ENCODE measurements around the gene KRTAP9-6. TPM values are rescaled to one million over a fixed set of nuclear protein-coding genes. Genes with fewer than 3 reads are reported as not detected.

KRTAP9-6 gene
- total RNA-seq, 4 donors from 2014 or later = not detected

DNA sequence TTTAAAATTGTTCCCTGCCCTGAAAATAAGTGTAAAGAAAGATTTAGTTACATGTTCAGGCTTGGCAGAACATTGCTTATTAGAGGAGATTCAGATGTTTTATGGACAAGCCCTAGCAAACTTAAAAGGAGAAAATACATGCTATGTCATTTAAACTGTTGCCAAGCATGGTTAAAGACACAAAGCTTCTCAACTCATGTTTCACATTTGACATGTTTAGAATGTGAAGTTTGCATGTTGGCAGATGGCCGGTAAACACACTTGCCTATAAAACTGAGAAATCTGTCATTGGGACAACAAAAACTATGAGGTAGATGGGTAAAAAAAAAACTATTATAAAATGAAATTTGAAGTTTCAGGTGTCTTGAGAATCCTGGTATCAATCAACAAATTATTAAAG lies 31.7 kb downstream of the KRTAP9-6 start:
- no peaks in the 10 kb centered on the region for H3K4me1 ChIP-seq
- H3K27ac ChIP-seq = no peak overlapping the region
- 87 to 90% methylated on average over 1 of the region's 1 CpG for WGBS, 2 donors
- no peak for DNase-seq
- H3K27me3 ChIP-seq = no peaks in the 10 kb centered on the region
- no peak for TF ChIP-seq POLR2A (IDR thresholded peaks at IDR 0.05)
- TF ChIP-seq, protein P1, sequence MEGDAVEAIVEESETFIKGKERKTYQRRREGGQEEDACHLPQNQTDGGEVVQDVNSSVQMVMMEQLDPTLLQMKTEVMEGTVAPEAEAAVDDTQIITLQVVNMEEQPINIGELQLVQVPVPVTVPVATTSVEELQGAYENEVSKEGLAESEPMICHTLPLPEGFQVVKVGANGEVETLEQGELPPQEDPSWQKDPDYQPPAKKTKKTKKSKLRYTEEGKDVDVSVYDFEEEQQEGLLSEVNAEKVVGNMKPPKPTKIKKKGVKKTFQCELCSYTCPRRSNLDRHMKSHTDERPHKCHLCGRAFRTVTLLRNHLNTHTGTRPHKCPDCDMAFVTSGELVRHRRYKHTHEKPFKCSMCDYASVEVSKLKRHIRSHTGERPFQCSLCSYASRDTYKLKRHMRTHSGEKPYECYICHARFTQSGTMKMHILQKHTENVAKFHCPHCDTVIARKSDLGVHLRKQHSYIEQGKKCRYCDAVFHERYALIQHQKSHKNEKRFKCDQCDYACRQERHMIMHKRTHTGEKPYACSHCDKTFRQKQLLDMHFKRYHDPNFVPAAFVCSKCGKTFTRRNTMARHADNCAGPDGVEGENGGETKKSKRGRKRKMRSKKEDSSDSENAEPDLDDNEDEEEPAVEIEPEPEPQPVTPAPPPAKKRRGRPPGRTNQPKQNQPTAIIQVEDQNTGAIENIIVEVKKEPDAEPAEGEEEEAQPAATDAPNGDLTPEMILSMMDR (IDR thresholded peaks at IDR 0.05) = no peak
- no peaks in the 10 kb centered on the region for H3K9me3 ChIP-seq
- intact Hi-C loops (cut with DNase I) = no loop called here
- no peak overlapping the region for H3K4me3 ChIP-seq (replicated peaks in 1 of 3)
- H3K36me3 ChIP-seq = no peaks in the 10 kb centered on the region

DNA sequence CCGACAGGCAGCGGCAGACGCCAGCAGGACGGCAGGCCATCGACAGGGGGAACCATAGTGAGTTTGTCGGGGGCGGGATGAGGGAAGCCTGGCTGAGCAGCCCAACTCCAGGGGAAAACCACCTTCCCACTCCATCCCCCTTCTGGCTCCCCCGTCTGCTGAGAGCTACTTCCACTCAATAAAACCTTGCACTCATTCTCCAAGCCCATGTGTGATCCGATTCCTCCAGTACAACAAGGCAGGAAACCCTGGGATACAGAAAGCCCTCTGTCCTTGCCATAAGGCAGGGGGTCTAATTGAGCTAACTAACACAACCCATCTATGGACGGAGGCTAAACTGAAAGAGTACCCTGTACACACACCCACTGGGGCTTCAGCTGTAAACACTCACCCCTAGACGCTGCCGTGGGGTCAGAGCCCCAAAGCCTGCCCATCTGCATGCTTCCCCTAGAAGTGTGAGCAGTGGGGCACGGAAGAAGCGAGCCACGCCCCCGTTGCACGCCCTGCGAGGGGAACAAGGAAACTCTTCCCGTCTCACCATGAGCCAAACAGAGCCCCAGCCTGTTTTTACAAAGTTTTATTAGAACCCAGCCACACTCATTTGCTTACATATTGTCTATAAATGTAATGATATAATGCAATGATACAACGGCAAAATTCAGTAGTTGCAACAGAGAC lies 33.4 kb downstream of the KRTAP9-6 start:
- Histone ChIP-seq H3K27ac (no peak overlapping the region), H3K4me3 (replicated peaks in 1 of 3) (no peak overlapping the region), H3K36me3 (no peaks in the 10 kb centered on the region), H3K27me3 (no peaks in the 10 kb centered on the region), H3K9me3 (no peaks in the 10 kb centered on the region), H3K4me1 (no peaks in the 10 kb centered on the region)
- intact Hi-C loops (cut with DNase I) = no loop called here
- no peak for DNase-seq
- WGBS, 2 donors = 90% methylated on average over 20 of the region's 20 CpGs
- TF ChIP-seq POLR2A (IDR thresholded peaks at IDR 0.05) = no peak
- TF ChIP-seq, protein P1 (IDR thresholded peaks at IDR 0.05) = no peak

DNA sequence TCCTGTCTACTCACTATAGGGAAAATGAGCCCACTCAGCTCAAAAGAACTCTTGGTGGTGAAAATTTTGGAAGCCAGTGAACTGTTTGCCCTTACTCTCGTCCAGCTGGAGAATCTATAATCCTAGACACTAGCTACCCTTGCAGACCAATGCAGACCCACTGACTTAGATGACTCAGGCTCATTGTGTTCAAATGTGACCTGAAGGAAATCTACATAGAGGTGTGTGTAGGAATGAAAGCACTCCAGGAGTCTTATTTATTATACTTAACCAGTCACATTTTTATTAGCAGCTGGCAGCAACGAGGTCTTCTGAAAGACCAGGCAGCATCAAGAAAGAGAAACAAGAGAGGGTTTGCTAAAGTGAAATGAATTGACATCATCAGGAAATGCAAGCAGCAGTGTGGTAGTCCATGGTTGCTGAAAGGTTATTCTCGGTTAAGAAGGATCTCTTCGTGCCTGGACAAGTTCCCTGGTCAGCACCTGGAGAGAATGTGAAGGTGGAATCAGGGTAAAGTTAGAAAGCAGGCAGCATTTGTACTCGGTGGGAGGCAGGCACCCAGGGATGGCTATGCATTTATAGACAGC lies 36.1 kb downstream of the KRTAP9-6 start:
- intact Hi-C loops (cut with DNase I) = no loop called here
- DNase-seq = no peak

DNA sequence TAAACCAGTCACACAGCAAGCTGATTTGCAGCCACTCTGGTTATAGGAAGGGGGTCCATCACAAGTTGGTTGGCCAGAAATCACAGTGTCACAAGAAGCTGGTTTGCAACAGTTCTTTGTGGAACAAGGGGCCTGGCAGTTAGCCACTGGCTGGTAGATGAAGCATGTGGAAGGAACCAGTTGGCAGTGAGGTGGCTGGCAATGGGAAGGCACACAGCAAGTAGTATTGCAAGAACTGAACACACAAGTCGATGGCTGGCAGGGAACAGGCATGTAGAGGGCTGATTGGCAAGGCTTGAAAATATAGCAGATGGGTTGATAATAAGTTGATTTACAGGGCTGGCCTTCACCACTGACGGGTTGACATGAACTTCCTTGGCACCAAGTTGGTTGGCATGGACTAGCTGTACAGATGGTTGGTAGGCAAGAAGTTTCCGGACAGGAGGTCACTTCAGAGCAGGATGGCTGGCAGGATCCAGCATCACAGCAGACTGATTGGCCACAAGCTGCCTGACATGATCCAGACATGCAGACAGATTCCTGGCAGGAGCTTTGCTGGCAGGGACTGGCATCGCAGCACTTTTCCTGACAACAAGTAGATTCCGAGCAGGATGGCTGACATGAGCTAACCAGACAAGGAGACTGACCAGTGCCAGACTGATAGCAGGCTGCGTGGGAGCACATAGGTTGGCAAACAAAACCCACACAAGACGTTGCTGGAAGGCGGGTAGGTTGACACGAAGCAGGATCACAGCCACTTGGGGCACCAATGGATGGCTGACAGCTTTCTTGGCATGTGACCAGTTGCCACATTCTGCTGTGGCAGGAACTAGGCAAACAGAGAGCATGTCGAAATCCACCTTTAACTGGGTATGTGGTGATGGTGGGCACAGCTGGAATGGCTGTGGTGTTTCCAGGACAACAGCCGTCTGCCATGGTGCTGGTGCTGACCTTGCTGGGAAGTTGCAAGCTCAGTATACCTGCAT lies 37.0 kb downstream of the KRTAP9-6 start, which contains the start of gene KRTAP29-1:
KRTAP29-1 (minus strand) TSS at position 936 of the 986 bp plus-strand sequence; CDS start at position 936, 0 bp downstream.
- DNase-seq = no peak
- H3K9me3 ChIP-seq = no peaks in the 10 kb centered on the region
- intact Hi-C loops (cut with DNase I) = no loop called here
- H3K27me3 ChIP-seq = no peaks in the 10 kb centered on the region
- H3K36me3 ChIP-seq = no peaks in the 10 kb centered on the region
- no peak within 1 kb of the TSS for H3K4me3 ChIP-seq (replicated peaks in 1 of 3)
- WGBS, 2 donors = 79 to 86% methylated on average over 8 to 11 of the region's 11 CpGs
- H3K4me1 ChIP-seq = peaks cover 0 to 2% of the 10 kb centered on the region in 2 donors
- no peak for TF ChIP-seq POLR2A (IDR thresholded peaks at IDR 0.05)
- TF ChIP-seq, protein P1 (IDR thresholded peaks at IDR 0.05) = no peak
- no peak within 1 kb of the TSS for H3K27ac ChIP-seq

More for the DNA sequence above, 36.1 kb downstream of the KRTAP9-6 start:
- no peak overlapping the region for H3K4me3 ChIP-seq (replicated peaks in 1 of 3)
- no peaks in the 10 kb centered on the region for H3K9me3 ChIP-seq
- no peaks in the 10 kb centered on the region for H3K36me3 ChIP-seq
- no peaks in the 10 kb centered on the region for H3K4me1 ChIP-seq
- WGBS, 2 donors = 67 to 70% methylated on average over 5 of the region's 5 CpGs
- H3K27me3 ChIP-seq = no peaks in the 10 kb centered on the region
- no peak overlapping the region for H3K27ac ChIP-seq
- TF ChIP-seq POLR2A (IDR thresholded peaks at IDR 0.05) = no peak
- TF ChIP-seq, protein P1 (IDR thresholded peaks at IDR 0.05) = no peak

Measured in thyroid gland (tissue), 4 donors.